GM12892 (cell line): ENCODE results near the gene ZNF385D.

Experiments
- DNase-seq: peaks from one replicate; pipeline ENCODE4 v3.0.0; 2011; ENCODE audit not compliant: insufficient read length
- FAIRE-seq: peaks from 2 replicates; lab custom pipeline; 2011; peaks lifted over from hg19 to GRCh38; lab: Jason Lieb, UNC
- POLR2A ChIP-seq: IDR thresholded peaks from 2 replicates; pipeline ENCODE4 v1.6.1; 2011; ENCODE audit warnings: low read depth, low read length, control low read depth
- POLR2AphosphoS5 ChIP-seq: IDR thresholded peaks from 2 replicates; pipeline ENCODE4 v1.6.1; 2011; ENCODE audit warnings: low read depth, low read length, control low read depth
- TAF1 ChIP-seq: IDR thresholded peaks from 2 replicates; pipeline ENCODE4 v1.6.1; 2011; ENCODE audit warnings: low read depth, mild to moderate bottlenecking, control low read depth, low read length, borderline replicate concordance

ZNF385D gene

GRCh38 chr3:21624524-21624923, 126.5 kb downstream of the ZNF385D start:
- FAIRE-seq (no peak), DNase-seq (no peak)
- TF ChIP-seq TAF1 (no peak), POLR2A (no peak), POLR2AphosphoS5 (no peak)

GRCh38 chr3:21621181-21621651, 129.8 kb downstream of the ZNF385D start:
- no peak for DNase-seq
- FAIRE-seq = no peak
- no peak for TF ChIP-seq TAF1
- TF ChIP-seq POLR2A = no peak
- TF ChIP-seq POLR2AphosphoS5 = no peak

GRCh38 chr3:21620511-21621155, 130.4 kb downstream of the ZNF385D start:
- TF ChIP-seq TAF1 = no peak
- no peak for TF ChIP-seq POLR2AphosphoS5
- no peak for TF ChIP-seq POLR2A
- DNase-seq (no peak), FAIRE-seq (no peak)

GRCh38 chr3:21618695-21619094, 132.3 kb downstream of the ZNF385D start:
- FAIRE-seq = no peak
- DNase-seq = no peak
- TF ChIP-seq TAF1 (no peak), POLR2AphosphoS5 (no peak), POLR2A (no peak)

GRCh38 chr3:21613372-21614070, 137.5 kb downstream of the ZNF385D start:
- FAIRE-seq (no peak), DNase-seq (no peak)
- no peak for TF ChIP-seq POLR2A
- no peak for TF ChIP-seq TAF1
- no peak for TF ChIP-seq POLR2AphosphoS5

- FAIRE-seq (no peak), DNase-seq (no peak)
- TF ChIP-seq POLR2A (no peak), POLR2AphosphoS5 (no peak), TAF1 (no peak)
These were observed 149.8 kb downstream of the ZNF385D start for GRCh38 chr3:21601178-21601577.

- FAIRE-seq = no peak
- DNase-seq = no peak
- TF ChIP-seq TAF1 = no peak
- TF ChIP-seq POLR2AphosphoS5 = no peak
- TF ChIP-seq POLR2A = no peak
These were observed 151.1 kb downstream of the ZNF385D start for GRCh38 chr3:21599890-21600289.

- DNase-seq (no peak), FAIRE-seq (no peak)
- TF ChIP-seq TAF1 (no peak), POLR2AphosphoS5 (no peak), POLR2A (no peak)
These were observed 158.2 kb downstream of the ZNF385D start for GRCh38 chr3:21592828-21593227.

- FAIRE-seq (no peak), DNase-seq (no peak)
- TF ChIP-seq POLR2A (no peak), POLR2AphosphoS5 (no peak), TAF1 (no peak)
These were observed 163.1 kb downstream of the ZNF385D start for GRCh38 chr3:21587894-21588293.

- FAIRE-seq = no peak
- no peak for TF ChIP-seq TAF1
- TF ChIP-seq POLR2A = no peak
- no peak for TF ChIP-seq POLR2AphosphoS5
These were observed 165.7 kb downstream of the ZNF385D start for GRCh38 chr3:21585216-21585740.

GRCh38 chr3:21573291-21573690, 177.7 kb downstream of the ZNF385D start:
- TF ChIP-seq POLR2A (no peak), POLR2AphosphoS5 (no peak), TAF1 (no peak)
- DNase-seq = no peak

More at GRCh38 chr3:21585216-21585740, 165.7 kb downstream of the ZNF385D start:
- no peak for DNase-seq

GRCh38 chr3:21564531-21564930, 186.5 kb downstream of the ZNF385D start:
- DNase-seq (no peak), FAIRE-seq (no peak)
- TF ChIP-seq TAF1 = no peak
- no peak for TF ChIP-seq POLR2AphosphoS5
- no peak for TF ChIP-seq POLR2A

More at GRCh38 chr3:21573291-21573690, 177.7 kb downstream of the ZNF385D start:
- no peak for FAIRE-seq
